ENCODE results near the gene SNAP29.

SNAP29 gene

DNA sequence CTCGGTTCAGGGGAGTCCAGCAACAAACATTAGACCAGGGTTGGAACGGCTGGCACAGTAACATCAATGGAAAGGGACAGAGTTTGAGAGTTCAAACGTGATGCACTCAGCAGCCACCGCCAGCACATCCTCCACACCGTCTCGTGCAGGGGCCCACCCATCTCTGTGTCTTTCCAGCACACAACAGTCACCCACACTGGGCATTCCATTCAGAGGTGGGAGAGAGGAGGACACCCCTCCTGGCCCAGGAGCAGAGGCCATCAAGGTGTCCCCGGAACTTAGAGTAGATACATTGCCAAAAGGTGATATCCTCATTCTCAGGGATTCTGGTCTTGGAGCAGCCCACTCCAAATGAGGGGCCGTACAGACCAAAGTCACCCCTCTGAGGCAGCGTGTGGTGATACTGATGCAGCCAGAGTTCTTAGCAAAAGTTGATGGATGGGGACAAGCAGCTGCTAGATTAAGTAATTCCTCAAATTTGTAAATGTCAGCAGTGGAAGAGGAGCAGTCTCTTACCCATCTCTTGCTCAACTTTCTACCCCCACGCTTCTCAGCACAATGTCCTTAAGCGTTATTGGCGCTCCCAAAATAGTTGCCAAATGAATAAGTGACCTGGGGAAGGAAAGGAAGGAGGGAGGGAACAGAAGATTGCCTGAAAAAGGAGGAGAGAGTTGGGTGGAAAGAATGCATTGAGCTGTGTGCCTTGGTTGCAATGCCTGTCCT lies 5.5 kb downstream of the SNAP29 start:
- TF ChIP-seq CTCF (IDR thresholded peaks at IDR 0.05) (no peak), ZFX (IDR thresholded peaks at IDR 0.05; ENCODE audit: borderline replicate concordance) (no peak)
- H3K27ac ChIP-seq = no peak overlapping the region

DNA sequence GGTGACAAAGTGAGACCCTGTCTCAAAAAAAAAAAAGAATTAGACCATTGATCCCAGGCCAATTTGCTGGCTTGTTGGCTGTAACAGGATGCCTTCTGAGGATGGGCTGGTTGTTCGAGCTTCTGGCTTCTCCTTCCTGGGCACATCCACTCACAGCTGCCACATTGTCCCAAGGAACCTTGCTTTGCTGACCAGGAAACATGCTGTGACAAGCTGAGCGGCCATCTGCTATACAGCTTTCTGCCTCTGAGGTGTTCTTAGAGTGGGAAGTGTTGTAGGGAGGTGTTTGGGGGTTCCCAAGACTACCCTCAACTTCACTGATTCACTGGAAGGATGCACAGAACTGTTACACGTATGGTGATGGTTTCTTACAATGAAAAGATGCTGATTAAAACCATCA lies 6.5 kb downstream of the SNAP29 start:
- TF ChIP-seq ZFX (IDR thresholded peaks at IDR 0.05; ENCODE audit: borderline replicate concordance) = no peak
- TF ChIP-seq CTCF (IDR thresholded peaks at IDR 0.05) = no peak
- no peak overlapping the region for H3K27ac ChIP-seq

- no peak overlapping the region for H3K27ac ChIP-seq
- no peak for TF ChIP-seq ZFX (IDR thresholded peaks at IDR 0.05; ENCODE audit: borderline replicate concordance)
- TF ChIP-seq CTCF (IDR thresholded peaks at IDR 0.05) = no peak
Observed at GRCh38 chr22:20865875-20866445, 7.2 kb downstream of the SNAP29 start.

DNA sequence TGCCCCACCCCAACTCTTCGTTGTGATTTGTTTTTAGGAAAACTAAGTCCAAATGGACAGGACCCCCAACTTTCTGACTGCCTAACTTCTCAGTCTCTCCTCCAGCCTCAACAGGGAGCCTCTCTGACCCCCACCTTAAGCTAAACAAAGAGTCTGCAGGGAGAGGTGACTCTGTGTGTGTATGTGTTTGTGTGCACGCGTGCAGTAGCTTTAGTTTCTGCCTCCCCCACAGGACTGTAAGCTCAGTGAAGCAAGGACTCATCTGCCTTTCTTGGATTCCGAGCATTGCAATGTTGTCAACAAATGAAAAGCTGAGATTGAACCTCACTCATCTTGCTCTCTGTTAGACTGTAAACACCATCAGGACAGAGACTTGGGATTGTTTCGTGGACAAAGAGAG lies 7.9 kb downstream of the SNAP29 start:
- TF ChIP-seq CTCF (IDR thresholded peaks at IDR 0.05) = no peak
- no peak for TF ChIP-seq ZFX (IDR thresholded peaks at IDR 0.05; ENCODE audit: borderline replicate concordance)
- H3K27ac ChIP-seq = peak overlapping the region; percentile 56

GRCh38 chr22:20867179-20868024 lies 8.6 kb downstream of the SNAP29 start:
- peak overlapping the region; percentile 56 for H3K27ac ChIP-seq
- TF ChIP-seq ZFX (IDR thresholded peaks at IDR 0.05; ENCODE audit: borderline replicate concordance) (no peak), CTCF (IDR thresholded peaks at IDR 0.05) (no peak)

DNA sequence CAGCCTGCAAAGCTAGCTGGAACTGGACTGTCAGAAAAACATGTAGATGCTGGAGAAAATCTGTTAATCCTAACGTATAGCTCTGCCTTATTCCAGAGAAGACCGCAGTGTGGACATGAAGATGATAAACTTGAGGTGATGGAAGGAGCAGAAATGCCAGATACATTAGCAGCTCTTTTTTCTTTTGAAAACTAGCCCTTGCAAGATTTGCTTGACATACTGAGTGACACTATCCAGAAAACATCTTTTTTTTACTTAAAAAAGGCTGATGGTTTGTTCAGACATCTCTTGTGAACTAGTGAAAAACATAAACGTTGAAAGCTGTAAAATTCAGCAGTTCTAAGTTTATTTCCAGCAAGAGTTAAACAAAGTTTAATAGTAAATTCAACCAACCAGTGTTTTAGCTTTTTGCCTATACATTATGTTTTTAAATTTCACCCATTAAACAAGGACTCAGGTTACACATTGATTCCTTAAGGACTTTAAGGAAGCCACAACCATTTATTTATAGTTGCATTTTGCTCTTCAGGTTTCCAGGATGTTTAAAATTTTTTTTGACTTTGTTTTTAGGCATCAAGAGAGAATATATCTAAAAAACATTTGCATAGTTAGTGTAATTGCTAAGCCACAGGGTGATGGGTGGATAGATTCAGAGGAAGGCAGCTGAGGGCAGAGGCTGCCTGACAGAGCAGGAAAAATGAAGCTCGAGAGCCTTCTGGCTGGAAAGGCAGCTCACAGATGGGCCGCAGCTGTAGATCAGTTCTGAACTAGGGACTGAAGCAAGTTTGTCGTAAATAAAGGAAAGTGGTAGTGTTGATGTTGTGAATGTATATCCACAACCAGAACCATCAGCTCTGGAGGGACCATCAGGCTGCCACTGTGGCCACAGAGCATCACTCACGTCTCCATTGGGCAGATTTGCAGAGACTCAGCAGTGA lies 9.5 kb downstream of the SNAP29 start:
- TF ChIP-seq CTCF (IDR thresholded peaks at IDR 0.05) = no peak
- no peak for TF ChIP-seq ZFX (IDR thresholded peaks at IDR 0.05; ENCODE audit: borderline replicate concordance)
- peak overlapping the region; percentile 56 for H3K27ac ChIP-seq
